GM23338 (cell line): ENCODE data around the gene NUBP1. TPM values are rescaled to one million over a fixed set of nuclear protein-coding genes. Genes with fewer than 3 reads are reported as not detected.
A peak's percentile ranks its signal among the peaks of the same experiment; 100 is the strongest.

Experiments
- ATAC-seq: fragments of 200-7000 bp; cut with Tn5 transposase; 3 replicates; pipeline ENCODE4 v1.9.1; 2020
- DNase-seq: peaks from one replicate; pipeline ENCODE4 v3.0.0-alpha.2; 2015; ENCODE audit warnings: low spot score
- H2AFZ ChIP-seq: fragments of 200-600 bp; sonication (generic); 2 replicates; pipeline ENCODE4 v1.8.0; 2016; ENCODE audit warnings: antibody characterized with exemption, mild to moderate bottlenecking, moderate library complexity
- H3F3A ChIP-seq: fragments of 200-600 bp; sonication (generic); replicated peaks from 2 replicates; pipeline ENCODE4 v1.8.0; 2017; ENCODE audit warnings: antibody characterized with exemption, mixed run types, low read depth
- H3K27ac ChIP-seq: fragments of 200-600 bp; sonication (generic); 2 replicates; pipeline ENCODE4 v1.6.1; 2016; ENCODE audit warnings: low read depth
- H3K27me3 ChIP-seq: fragments of 200-600 bp; sonication (generic); 2 replicates; pipeline ENCODE4 v1.8.0; 2016; ENCODE audit warnings: mild to moderate bottlenecking, mixed run types, moderate library complexity; ENCODE audit not compliant: insufficient read depth
- H3K36me3 ChIP-seq: fragments of 200-600 bp; sonication (generic); 2 replicates; pipeline ENCODE4 v1.8.0; 2016; ENCODE audit warnings: mild to moderate bottlenecking; ENCODE audit not compliant: insufficient read depth
- H3K4me1 ChIP-seq: fragments of 200-600 bp; sonication (generic); 2 replicates; pipeline ENCODE4 v1.8.0; 2016; ENCODE audit warnings: mild to moderate bottlenecking, moderate library complexity; ENCODE audit not compliant: insufficient read depth
- H3K4me2 ChIP-seq: fragments of 200-600 bp; sonication (generic); 2 replicates; pipeline ENCODE4 v1.7.1; 2017; ENCODE audit warnings: mixed run types
- H3K4me3 ChIP-seq: fragments of 200-600 bp; sonication (generic); 2 replicates; pipeline ENCODE4 v1.6.1; 2016; ENCODE audit warnings: mixed run types
- H3K79me2 ChIP-seq: fragments of 200-600 bp; sonication (generic); replicated peaks from 2 replicates; pipeline ENCODE4 v1.8.0; 2017; ENCODE audit warnings: mild to moderate bottlenecking; ENCODE audit not compliant: insufficient read depth
- H3K9me2 ChIP-seq: fragments of 200-600 bp; sonication (generic); 2 replicates; pipeline ENCODE4 v1.8.0; 2017; ENCODE audit not compliant: insufficient read depth
- H4K20me1 ChIP-seq: fragments of 200-600 bp; sonication (generic); replicated peaks from 2 replicates; pipeline ENCODE4 v1.8.0; 2017; ENCODE audit warnings: mild to moderate bottlenecking; ENCODE audit not compliant: insufficient read depth
- H3K27ac Mint-ChIP-seq: 2 replicates; pipeline ENCODE4 v1.8.0; 2020; ENCODE audit warnings: inconsistent platforms, mild to moderate bottlenecking, moderate library complexity, mixed read lengths
- H3K27me3 Mint-ChIP-seq: 3 replicates; pipeline ENCODE4 v1.8.0; 2022; ENCODE audit warnings: low read depth, mild to moderate bottlenecking, moderate library complexity, mixed read lengths, inconsistent platforms; ENCODE audit not compliant: insufficient read depth, poor library complexity
- H3K36me3 Mint-ChIP-seq: 3 replicates; pipeline ENCODE4 v1.8.0; 2021; ENCODE audit warnings: low read depth, mild to moderate bottlenecking, inconsistent platforms, moderate library complexity, mixed read lengths
- H3K4me1 Mint-ChIP-seq: 3 replicates; pipeline ENCODE4 v1.8.0; 2020; ENCODE audit warnings: mild to moderate bottlenecking, inconsistent platforms, mixed read lengths
- H3K4me3 Mint-ChIP-seq: 3 replicates; pipeline ENCODE4 v1.8.0; 2021; ENCODE audit warnings: moderate library complexity, mild to moderate bottlenecking, inconsistent platforms, mixed read lengths
- H3K9me3 Mint-ChIP-seq: 3 replicates; pipeline ENCODE4 v1.8.0; 2020; ENCODE audit warnings: moderate library complexity, mild to moderate bottlenecking, inconsistent platforms, mixed read lengths
- CREB1 ChIP-seq: fragments of 250-450 bp; sonication (Bioruptor Pico); IDR thresholded peaks from 2 replicates; pipeline ENCODE4 v1.5.0; 2020; ENCODE audit warnings: low read depth, mild to moderate bottlenecking, moderate library complexity
- EZH2 ChIP-seq: fragments of 200-600 bp; sonication (generic); IDR thresholded peaks from one replicate; pipeline ENCODE4 v1.8.0; 2017; ENCODE audit warnings: antibody characterized with exemption, mild to moderate bottlenecking, low read depth; ENCODE audit not compliant: unreplicated experiment
- EZH2phosphoT487 ChIP-seq: fragments of 200-600 bp; sonication (generic); IDR thresholded peaks from one replicate; pipeline ENCODE4 v1.8.1; 2018; ENCODE audit warnings: antibody characterized with exemption; ENCODE audit not compliant: unreplicated experiment
- JUNB ChIP-seq: IDR thresholded peaks from one replicate; pipeline ENCODE4 v1.6.1; 2016; ENCODE audit warnings: antibody characterized with exemption; ENCODE audit not compliant: unreplicated experiment
- NANOG ChIP-seq: IDR thresholded peaks from 2 replicates; pipeline ENCODE4 v1.6.1; 2016; ENCODE audit warnings: antibody characterized with exemption, borderline replicate concordance
- POLR2AphosphoS5 ChIP-seq: IDR thresholded peaks from 2 replicates; pipeline ENCODE4 v1.6.1; 2016; ENCODE audit warnings: antibody characterized with exemption, low read depth
- STAT1 ChIP-seq: IDR thresholded peaks from one replicate; pipeline ENCODE4 v1.6.1; 2016; ENCODE audit warnings: antibody characterized with exemption; ENCODE audit not compliant: unreplicated experiment
- ZNF114 ChIP-seq: fragments of 250-450 bp; sonication (Bioruptor Pico); IDR thresholded peaks from 2 replicates; pipeline ENCODE4 v1.5.0; 2020; ENCODE audit warnings: mild to moderate bottlenecking, moderate library complexity
- ZNF331 ChIP-seq: fragments of 250-450 bp; sonication (Bioruptor Pico); IDR thresholded peaks from 2 replicates; pipeline ENCODE4 v1.5.0; 2020; ENCODE audit warnings: low read depth, mild to moderate bottlenecking, moderate library complexity
- polyA plus RNA-seq: library from polyadenylated mRNA; unstranded; fragments of >200 nt; fragmentation: Nextera tagmentation; extraction: Ambion mirVana; gene quantifications from 2 replicates; pipeline ENCODE4 v1.2.1, GENCODE V29; 2016
- total RNA-seq: library from RNA; depleted of rRNA; stranded (reverse); fragments of >200 nt; shearing (Covaris generic); gene quantifications from 2 replicates; pipeline ENCODE4 v1.2.3, GENCODE V29; 2014
- TF ChIP-seq, protein P1 (sequence below): IDR thresholded peaks from one replicate; pipeline ENCODE4 v1.6.1; 2018; ENCODE audit warnings: antibody characterized with exemption; ENCODE audit not compliant: unreplicated experiment
- TF ChIP-seq, protein P2 (sequence below): IDR thresholded peaks from 2 replicates; pipeline ENCODE4 v1.6.1; 2016; ENCODE audit warnings: antibody characterized with exemption
- TF ChIP-seq, protein P3 (sequence below), 2 experiments: fragments of 200-600 bp in 1 of 2; sonication (generic) in 1 of 2; conservative IDR thresholded peaks; 2 replicates each; pipeline versions ENCODE4 v1.5.1 to v1.6.1; 2016 to 2017; ENCODE audit warnings: antibody characterized with exemption in 2 of 2, low read depth in 2 of 2, mild to moderate bottlenecking in 2 of 2, moderate library complexity in 1 of 2
- TF ChIP-seq, protein P4 (sequence below): fragments of 250-450 bp; sonication (Bioruptor Pico); IDR thresholded peaks from 2 replicates; pipeline ENCODE4 v1.5.0; 2020; ENCODE audit warnings: mild to moderate bottlenecking, moderate library complexity

Gene NUBP1
- total and polyA plus RNA-seq, 2 experiments from 2014 or later, result 22.8 to 41.2 TPM

DNA sequence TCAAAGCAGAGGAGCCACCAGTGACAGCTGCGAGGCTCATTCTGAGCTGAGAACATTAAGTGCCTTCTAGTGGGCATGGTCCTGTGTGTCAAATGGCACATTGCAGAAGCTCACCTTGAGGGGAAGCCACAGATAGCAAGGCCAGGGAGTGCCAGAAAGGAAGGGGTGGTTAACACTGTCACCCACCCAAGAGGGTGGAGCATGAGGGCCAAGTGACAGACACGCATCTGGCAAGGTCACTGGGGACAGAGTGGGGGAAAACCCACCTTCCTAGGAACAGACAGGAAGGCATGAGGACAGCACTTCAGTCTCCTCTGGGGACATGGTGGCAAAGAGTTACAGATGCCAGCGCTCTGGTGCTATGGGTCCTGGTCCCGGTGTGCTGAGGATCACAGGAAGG is 22.1 kb downstream of the NUBP1 start:
- DNase-seq, result no peak
- H3K9me2 ChIP-seq, result no peaks in the 10 kb centered on the region
- no peak overlapping the region for H3K4me3 ChIP-seq
- H3K79me2 ChIP-seq, result no peaks in the 10 kb centered on the region
- ATAC-seq, result no peak
- no peaks in the 10 kb centered on the region for H3K27me3 ChIP-seq
- H4K20me1 ChIP-seq, result no peaks in the 10 kb centered on the region
- H3K4me2 ChIP-seq, result no peak overlapping the region
- H2AFZ ChIP-seq, result no peak overlapping the region
- TF ChIP-seq ZNF114 (CRISPR knock-in tag) (no peak), EZH2 (no peak), STAT1 (no peak), EZH2phosphoT487 (no peak), NANOG (no peak), CREB1 (CRISPR knock-in tag) (no peak), JUNB (no peak), POLR2AphosphoS5 (no peak), ZNF331 (CRISPR knock-in tag) (no peak)
- TF ChIP-seq, protein P1, sequence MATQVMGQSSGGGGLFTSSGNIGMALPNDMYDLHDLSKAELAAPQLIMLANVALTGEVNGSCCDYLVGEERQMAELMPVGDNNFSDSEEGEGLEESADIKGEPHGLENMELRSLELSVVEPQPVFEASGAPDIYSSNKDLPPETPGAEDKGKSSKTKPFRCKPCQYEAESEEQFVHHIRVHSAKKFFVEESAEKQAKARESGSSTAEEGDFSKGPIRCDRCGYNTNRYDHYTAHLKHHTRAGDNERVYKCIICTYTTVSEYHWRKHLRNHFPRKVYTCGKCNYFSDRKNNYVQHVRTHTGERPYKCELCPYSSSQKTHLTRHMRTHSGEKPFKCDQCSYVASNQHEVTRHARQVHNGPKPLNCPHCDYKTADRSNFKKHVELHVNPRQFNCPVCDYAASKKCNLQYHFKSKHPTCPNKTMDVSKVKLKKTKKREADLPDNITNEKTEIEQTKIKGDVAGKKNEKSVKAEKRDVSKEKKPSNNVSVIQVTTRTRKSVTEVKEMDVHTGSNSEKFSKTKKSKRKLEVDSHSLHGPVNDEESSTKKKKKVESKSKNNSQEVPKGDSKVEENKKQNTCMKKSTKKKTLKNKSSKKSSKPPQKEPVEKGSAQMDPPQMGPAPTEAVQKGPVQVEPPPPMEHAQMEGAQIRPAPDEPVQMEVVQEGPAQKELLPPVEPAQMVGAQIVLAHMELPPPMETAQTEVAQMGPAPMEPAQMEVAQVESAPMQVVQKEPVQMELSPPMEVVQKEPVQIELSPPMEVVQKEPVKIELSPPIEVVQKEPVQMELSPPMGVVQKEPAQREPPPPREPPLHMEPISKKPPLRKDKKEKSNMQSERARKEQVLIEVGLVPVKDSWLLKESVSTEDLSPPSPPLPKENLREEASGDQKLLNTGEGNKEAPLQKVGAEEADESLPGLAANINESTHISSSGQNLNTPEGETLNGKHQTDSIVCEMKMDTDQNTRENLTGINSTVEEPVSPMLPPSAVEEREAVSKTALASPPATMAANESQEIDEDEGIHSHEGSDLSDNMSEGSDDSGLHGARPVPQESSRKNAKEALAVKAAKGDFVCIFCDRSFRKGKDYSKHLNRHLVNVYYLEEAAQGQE, result no peak
- TF ChIP-seq, protein P2, sequence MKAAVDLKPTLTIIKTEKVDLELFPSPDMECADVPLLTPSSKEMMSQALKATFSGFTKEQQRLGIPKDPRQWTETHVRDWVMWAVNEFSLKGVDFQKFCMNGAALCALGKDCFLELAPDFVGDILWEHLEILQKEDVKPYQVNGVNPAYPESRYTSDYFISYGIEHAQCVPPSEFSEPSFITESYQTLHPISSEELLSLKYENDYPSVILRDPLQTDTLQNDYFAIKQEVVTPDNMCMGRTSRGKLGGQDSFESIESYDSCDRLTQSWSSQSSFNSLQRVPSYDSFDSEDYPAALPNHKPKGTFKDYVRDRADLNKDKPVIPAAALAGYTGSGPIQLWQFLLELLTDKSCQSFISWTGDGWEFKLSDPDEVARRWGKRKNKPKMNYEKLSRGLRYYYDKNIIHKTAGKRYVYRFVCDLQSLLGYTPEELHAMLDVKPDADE, result no peak
- TF ChIP-seq, protein P3, sequence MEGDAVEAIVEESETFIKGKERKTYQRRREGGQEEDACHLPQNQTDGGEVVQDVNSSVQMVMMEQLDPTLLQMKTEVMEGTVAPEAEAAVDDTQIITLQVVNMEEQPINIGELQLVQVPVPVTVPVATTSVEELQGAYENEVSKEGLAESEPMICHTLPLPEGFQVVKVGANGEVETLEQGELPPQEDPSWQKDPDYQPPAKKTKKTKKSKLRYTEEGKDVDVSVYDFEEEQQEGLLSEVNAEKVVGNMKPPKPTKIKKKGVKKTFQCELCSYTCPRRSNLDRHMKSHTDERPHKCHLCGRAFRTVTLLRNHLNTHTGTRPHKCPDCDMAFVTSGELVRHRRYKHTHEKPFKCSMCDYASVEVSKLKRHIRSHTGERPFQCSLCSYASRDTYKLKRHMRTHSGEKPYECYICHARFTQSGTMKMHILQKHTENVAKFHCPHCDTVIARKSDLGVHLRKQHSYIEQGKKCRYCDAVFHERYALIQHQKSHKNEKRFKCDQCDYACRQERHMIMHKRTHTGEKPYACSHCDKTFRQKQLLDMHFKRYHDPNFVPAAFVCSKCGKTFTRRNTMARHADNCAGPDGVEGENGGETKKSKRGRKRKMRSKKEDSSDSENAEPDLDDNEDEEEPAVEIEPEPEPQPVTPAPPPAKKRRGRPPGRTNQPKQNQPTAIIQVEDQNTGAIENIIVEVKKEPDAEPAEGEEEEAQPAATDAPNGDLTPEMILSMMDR (conservative IDR thresholded peaks at IDR 0.05; ENCODE audit: low read depth in 2 of 2), result no peak
- TF ChIP-seq, protein P4, sequence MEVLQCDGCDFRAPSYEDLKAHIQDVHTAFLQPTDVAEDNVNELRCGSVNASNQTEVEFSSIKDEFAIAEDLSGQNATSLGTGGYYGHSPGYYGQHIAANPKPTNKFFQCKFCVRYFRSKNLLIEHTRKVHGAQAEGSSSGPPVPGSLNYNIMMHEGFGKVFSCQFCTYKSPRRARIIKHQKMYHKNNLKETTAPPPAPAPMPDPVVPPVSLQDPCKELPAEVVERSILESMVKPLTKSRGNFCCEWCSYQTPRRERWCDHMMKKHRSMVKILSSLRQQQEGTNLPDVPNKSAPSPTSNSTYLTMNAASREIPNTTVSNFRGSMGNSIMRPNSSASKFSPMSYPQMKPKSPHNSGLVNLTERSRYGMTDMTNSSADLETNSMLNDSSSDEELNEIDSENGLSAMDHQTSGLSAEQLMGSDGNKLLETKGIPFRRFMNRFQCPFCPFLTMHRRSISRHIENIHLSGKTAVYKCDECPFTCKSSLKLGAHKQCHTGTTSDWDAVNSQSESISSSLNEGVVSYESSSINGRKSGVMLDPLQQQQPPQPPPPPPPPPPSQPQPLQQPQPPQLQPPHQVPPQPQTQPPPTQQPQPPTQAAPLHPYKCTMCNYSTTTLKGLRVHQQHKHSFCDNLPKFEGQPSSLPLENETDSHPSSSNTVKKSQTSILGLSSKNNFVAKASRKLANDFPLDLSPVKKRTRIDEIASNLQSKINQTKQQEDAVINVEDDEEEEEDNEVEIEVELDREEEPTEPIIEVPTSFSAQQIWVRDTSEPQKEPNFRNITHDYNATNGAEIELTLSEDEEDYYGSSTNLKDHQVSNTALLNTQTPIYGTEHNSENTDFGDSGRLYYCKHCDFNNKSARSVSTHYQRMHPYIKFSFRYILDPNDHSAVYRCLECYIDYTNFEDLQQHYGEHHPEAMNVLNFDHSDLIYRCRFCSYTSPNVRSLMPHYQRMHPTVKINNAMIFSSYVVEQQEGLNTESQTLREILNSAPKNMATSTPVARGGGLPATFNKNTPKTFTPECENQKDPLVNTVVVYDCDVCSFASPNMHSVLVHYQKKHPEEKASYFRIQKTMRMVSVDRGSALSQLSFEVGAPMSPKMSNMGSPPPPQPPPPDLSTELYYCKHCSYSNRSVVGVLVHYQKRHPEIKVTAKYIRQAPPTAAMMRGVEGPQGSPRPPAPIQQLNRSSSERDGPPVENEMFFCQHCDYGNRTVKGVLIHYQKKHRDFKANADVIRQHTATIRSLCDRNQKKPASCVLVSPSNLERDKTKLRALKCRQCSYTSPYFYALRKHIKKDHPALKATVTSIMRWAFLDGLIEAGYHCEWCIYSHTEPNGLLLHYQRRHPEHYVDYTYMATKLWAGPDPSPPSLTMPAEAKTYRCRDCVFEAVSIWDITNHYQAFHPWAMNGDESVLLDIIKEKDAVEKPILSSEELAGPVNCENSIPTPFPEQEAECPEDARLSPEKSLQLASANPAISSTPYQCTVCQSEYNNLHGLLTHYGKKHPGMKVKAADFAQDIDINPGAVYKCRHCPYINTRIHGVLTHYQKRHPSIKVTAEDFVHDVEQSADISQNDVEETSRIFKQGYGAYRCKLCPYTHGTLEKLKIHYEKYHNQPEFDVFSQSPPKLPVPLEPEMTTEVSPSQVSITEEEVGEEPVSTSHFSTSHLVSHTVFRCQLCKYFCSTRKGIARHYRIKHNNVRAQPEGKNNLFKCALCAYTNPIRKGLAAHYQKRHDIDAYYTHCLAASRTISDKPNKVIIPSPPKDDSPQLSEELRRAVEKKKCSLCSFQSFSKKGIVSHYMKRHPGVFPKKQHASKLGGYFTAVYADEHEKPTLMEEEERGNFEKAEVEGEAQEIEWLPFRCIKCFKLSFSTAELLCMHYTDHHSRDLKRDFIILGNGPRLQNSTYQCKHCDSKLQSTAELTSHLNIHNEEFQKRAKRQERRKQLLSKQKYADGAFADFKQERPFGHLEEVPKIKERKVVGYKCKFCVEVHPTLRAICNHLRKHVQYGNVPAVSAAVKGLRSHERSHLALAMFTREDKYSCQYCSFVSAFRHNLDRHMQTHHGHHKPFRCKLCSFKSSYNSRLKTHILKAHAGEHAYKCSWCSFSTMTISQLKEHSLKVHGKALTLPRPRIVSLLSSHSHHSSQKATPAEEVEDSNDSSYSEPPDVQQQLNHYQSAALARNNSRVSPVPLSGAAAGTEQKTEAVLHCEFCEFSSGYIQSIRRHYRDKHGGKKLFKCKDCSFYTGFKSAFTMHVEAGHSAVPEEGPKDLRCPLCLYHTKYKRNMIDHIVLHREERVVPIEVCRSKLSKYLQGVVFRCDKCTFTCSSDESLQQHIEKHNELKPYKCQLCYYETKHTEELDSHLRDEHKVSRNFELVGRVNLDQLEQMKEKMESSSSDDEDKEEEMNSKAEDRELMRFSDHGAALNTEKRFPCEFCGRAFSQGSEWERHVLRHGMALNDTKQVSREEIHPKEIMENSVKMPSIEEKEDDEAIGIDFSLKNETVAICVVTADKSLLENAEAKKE (CRISPR knock-in tag), result no peak
- H3F3A ChIP-seq, result no peaks in the 10 kb centered on the region
- Mint-ChIP-seq H3K4me3 (no peak overlapping the region), H3K27ac (0 out of 2 replicates have a peak overlapping the region, but pooled peaks have one; percentile 36), H3K36me3 (peaks cover 40% of the 10 kb centered on the region), H3K4me1 (no peaks in the 10 kb centered on the region), H3K9me3 (no peaks in the 10 kb centered on the region; the same call in 2 of the 3 replicates), H3K27me3 (peaks cover 5% of the 10 kb centered on the region)
- H3K36me3 ChIP-seq, result no peaks in the 10 kb centered on the region; the same call in 1 of the 2 replicates
- H3K4me1 ChIP-seq, result no peaks in the 10 kb centered on the region
- no peak overlapping the region for H3K27ac ChIP-seq
